H1 (cell line): ENCODE measurements around the gene RASAL2.
A peak's percentile ranks its signal among the peaks of the same experiment; 100 is the strongest.

ENCODE experiments used
- EP300 ChIP-seq, 2 experiments: IDR thresholded peaks; 1 replicate in 1 of 2; 2 replicates in 1 of 2; pipeline ENCODE4 v1.6.1; 2011 to 2012; ENCODE audit warnings: low read depth in 2 of 2, low read length in 2 of 2, mild to moderate bottlenecking in 2 of 2, borderline replicate concordance in 1 of 2, inconsistent platforms in 1 of 2, moderate library complexity in 1 of 2
- EZH2 ChIP-seq: fragments of 200-600 bp; sonication (generic); IDR thresholded peaks from 2 replicates; pipeline ENCODE4 v1.7.1; 2012; ENCODE audit warnings: low read depth, mild to moderate bottlenecking, moderate library complexity, low read length, inconsistent platforms; ENCODE audit not compliant: severe bottlenecking
- POLR2A ChIP-seq, 2 experiments: IDR thresholded peaks; 1 replicate in 1 of 2; 2 replicates in 1 of 2; pipeline ENCODE4 v1.6.1; 2011; ENCODE audit warnings: low read depth in 2 of 2, low read length in 2 of 2, mild to moderate bottlenecking in 2 of 2; ENCODE audit errors: control extremely low read depth in 1 of 2
- RFX5 ChIP-seq: IDR thresholded peaks from 2 replicates; pipeline ENCODE4 v1.6.1; 2011; ENCODE audit warnings: low read depth, low read length, improper control_type of control experiment, borderline replicate concordance
- TF ChIP-seq, protein P1 (sequence below): IDR thresholded peaks from 2 replicates; pipeline ENCODE4 v1.6.1; 2011; ENCODE audit warnings: low read length, improper control_type of control experiment
- TF ChIP-seq, protein P2 (sequence below), 3 experiments: IDR thresholded peaks; 1 replicate in 2 of 3; 2 replicates in 1 of 3; pipeline versions ENCODE4 v1.5.1 to v1.6.1; 2011; ENCODE audit warnings: low read length in 3 of 3, mild to moderate bottlenecking in 3 of 3, inconsistent platforms in 2 of 3, low read depth in 1 of 3, moderate library complexity in 1 of 3; ENCODE audit not compliant: insufficient read depth in 1 of 3; ENCODE audit errors: control extremely low read depth in 1 of 3
- TF ChIP-seq, protein P3 (sequence below): IDR thresholded peaks from 2 replicates; pipeline ENCODE4 v1.6.1; 2011; ENCODE audit warnings: low read depth, mild to moderate bottlenecking, low read length; ENCODE audit not compliant: insufficient read depth

DNA sequence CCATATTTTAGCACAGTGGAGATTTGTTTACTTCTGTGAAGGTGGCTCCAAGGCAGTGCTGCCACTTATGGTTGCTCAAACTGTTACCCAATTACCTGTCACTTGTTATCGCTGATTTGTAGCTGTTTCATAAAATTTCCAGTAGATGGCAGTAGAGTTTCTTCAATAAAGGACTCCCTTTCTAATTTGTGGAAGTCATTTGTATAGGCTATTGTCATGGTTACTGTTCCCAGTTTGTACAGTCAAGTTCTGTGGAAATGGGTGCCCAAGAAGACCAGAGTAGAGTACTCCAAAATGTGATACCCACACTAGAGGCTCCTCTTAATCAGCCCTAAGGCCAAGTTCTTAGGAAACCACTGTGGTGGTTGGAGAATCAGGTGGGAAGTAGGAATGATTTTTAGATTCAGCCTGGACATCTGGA is 216.8 kb downstream of the RASAL2 start:
- TF ChIP-seq, protein P1, sequence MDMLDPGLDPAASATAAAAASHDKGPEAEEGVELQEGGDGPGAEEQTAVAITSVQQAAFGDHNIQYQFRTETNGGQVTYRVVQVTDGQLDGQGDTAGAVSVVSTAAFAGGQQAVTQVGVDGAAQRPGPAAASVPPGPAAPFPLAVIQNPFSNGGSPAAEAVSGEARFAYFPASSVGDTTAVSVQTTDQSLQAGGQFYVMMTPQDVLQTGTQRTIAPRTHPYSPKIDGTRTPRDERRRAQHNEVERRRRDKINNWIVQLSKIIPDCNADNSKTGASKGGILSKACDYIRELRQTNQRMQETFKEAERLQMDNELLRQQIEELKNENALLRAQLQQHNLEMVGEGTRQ = no peak
- TF ChIP-seq, protein P2, sequence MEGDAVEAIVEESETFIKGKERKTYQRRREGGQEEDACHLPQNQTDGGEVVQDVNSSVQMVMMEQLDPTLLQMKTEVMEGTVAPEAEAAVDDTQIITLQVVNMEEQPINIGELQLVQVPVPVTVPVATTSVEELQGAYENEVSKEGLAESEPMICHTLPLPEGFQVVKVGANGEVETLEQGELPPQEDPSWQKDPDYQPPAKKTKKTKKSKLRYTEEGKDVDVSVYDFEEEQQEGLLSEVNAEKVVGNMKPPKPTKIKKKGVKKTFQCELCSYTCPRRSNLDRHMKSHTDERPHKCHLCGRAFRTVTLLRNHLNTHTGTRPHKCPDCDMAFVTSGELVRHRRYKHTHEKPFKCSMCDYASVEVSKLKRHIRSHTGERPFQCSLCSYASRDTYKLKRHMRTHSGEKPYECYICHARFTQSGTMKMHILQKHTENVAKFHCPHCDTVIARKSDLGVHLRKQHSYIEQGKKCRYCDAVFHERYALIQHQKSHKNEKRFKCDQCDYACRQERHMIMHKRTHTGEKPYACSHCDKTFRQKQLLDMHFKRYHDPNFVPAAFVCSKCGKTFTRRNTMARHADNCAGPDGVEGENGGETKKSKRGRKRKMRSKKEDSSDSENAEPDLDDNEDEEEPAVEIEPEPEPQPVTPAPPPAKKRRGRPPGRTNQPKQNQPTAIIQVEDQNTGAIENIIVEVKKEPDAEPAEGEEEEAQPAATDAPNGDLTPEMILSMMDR (IDR thresholded peaks at IDR 0.05; ENCODE audit: control extremely low read depth in 1 of 3, insufficient read depth in 1 of 3, low read depth in 1 of 3, low read length in 3 of 3) = peak in 2 of 3 experiments; percentile 63 to 74; a peak in 2 of 4 replicates
- TF ChIP-seq EZH2 = no peak
- no peak for TF ChIP-seq POLR2A (IDR thresholded peaks at IDR 0.05; ENCODE audit: control extremely low read depth in 1 of 2, low read depth in 2 of 2, low read length in 2 of 2)
- TF ChIP-seq, protein P3, sequence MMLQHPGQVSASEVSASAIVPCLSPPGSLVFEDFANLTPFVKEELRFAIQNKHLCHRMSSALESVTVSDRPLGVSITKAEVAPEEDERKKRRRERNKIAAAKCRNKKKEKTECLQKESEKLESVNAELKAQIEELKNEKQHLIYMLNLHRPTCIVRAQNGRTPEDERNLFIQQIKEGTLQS = no peak
- TF ChIP-seq RFX5 = no peak
- no peak for TF ChIP-seq EP300 (IDR thresholded peaks at IDR 0.05; ENCODE audit: borderline replicate concordance in 1 of 2, low read depth in 2 of 2, low read length in 2 of 2)
